Caco-2 (cell line): ENCODE data around the gene GLT1D1. TPM values are rescaled to one million over a fixed set of nuclear protein-coding genes. Genes with fewer than 3 reads are reported as not detected.

Experiments
- BruUV-seq: library from RNA; stranded (reverse); fragments of 400-500 nt; replicated peaks from 2 replicates; lab custom pipeline; 2021; lab: Mats Ljungman, UMichigan
- CTCF ChIA-PET: fragments of 300-600 bp; sonication (Branson Sonifier 250); formaldehyde crosslinking; loops from one replicate; lab custom pipeline; 2022; ENCODE audit warnings: antibody characterized with exemption; lab: Charles Lee
- POLR2A ChIA-PET: fragments of 300-600 bp; sonication (Branson Sonifier 250); formaldehyde crosslinking; loops from one replicate; lab custom pipeline; 2022; ENCODE audit warnings: antibody characterized with exemption; lab: Charles Lee
- DNase-seq, 2 experiments: peaks; one replicate each; pipeline versions ENCODE4 v3.0.0 to v3.0.0-alpha.2; 2020 to 2022
- H3K27me3 ChIP-seq: replicated peaks from 2 replicates; pipeline ENCODE4 v1.6.0; 2011; ENCODE audit warnings: low read length; ENCODE audit not compliant: control insufficient read depth, insufficient read depth
- H3K36me3 ChIP-seq: 2 replicates; pipeline ENCODE4 v1.5.1; 2011; ENCODE audit warnings: low read length; ENCODE audit not compliant: control insufficient read depth, insufficient read depth
- H3K4me1 ChIP-seq: fragments of 250-450 bp; sonication (Bioruptor Pico); 2 replicates; pipeline ENCODE4 v1.5.1; 2020; ENCODE audit warnings: mild to moderate bottlenecking
- H3K4me3 ChIP-seq: 2 replicates; pipeline ENCODE4 v1.5.1; 2011; ENCODE audit warnings: low read depth, mild to moderate bottlenecking, control low read depth, low read length
- H3K9me3 ChIP-seq: fragments of 250-450 bp; sonication (Bioruptor Pico); 2 replicates; pipeline ENCODE4 v1.5.1; 2020; ENCODE audit warnings: mild to moderate bottlenecking, moderate library complexity
- H3K27ac Mint-ChIP-seq: one replicate; pipeline ENCODE4 v1.8.0; 2022; ENCODE audit warnings: mixed read lengths; ENCODE audit not compliant: unreplicated experiment
- H3K27me3 Mint-ChIP-seq: one replicate; pipeline ENCODE4 v1.8.0; 2022; ENCODE audit warnings: mixed read lengths; ENCODE audit not compliant: insufficient read depth, unreplicated experiment
- H3K36me3 Mint-ChIP-seq: one replicate; pipeline ENCODE4 v1.8.0; 2022; ENCODE audit warnings: mild to moderate bottlenecking, mixed read lengths; ENCODE audit not compliant: insufficient read depth, unreplicated experiment
- H3K4me1 Mint-ChIP-seq: one replicate; pipeline ENCODE4 v1.8.0; 2022; ENCODE audit warnings: low read depth, mixed read lengths; ENCODE audit not compliant: unreplicated experiment
- H3K4me3 Mint-ChIP-seq: one replicate; pipeline ENCODE4 v1.8.0; 2022; ENCODE audit warnings: mild to moderate bottlenecking, moderate library complexity, mixed read lengths; ENCODE audit not compliant: unreplicated experiment
- H3K9me3 Mint-ChIP-seq: one replicate; pipeline ENCODE4 v1.8.0; 2022; ENCODE audit warnings: mixed read lengths; ENCODE audit not compliant: unreplicated experiment
- CTCF ChIP-seq, 2 experiments: fragments of 200-600 bp in 1 of 2; IDR thresholded peaks; 1 replicate in 1 of 2; 2 replicates in 1 of 2; pipeline versions ENCODE4 v1.5.1 to v1.8.0; 2011 to 2022; ENCODE audit warnings: antibody characterized with exemption in 1 of 2, control low read depth in 1 of 2, inconsistent platforms in 1 of 2, low read depth in 1 of 2, low read length in 1 of 2, mild to moderate bottlenecking in 1 of 2, moderate library complexity in 1 of 2; ENCODE audit not compliant: insufficient read depth in 1 of 2, severe bottlenecking in 1 of 2, unreplicated experiment in 1 of 2
- intact Hi-C: fragments of 100-400 bp; cut with micrococcal nuclease; formaldehyde crosslinking; loops from one replicate; pipeline ENCODE4 v1.10.0; 2022; ENCODE audit not compliant: unreplicated experiment
- total RNA-seq: library from RNA; stranded (reverse); gene quantifications from 2 replicates; pipeline ENCODE4 v1.2.3, GENCODE V29; 2022

GLT1D1 gene
- total RNA-seq, 1 experiment from 2014 or later, result not detected

- ChIA-PET POLR2A (no interaction called here), CTCF (no interaction called here)
- TF ChIP-seq CTCF (IDR thresholded peaks at IDR 0.05; ENCODE audit: insufficient read depth in 1 of 2, low read depth in 1 of 2, low read length in 1 of 2, severe bottlenecking in 1 of 2, unreplicated experiment in 1 of 2), result no peak
- BruUV-seq, result no TSS peak
- Histone ChIP-seq H3K36me3 (no peaks in the 10 kb centered on the region), H3K27me3 (no peaks in the 10 kb centered on the region), H3K4me1 (no peaks in the 10 kb centered on the region), H3K9me3 (no peaks in the 10 kb centered on the region), H3K4me3 (no peak overlapping the region)
- Mint-ChIP-seq H3K36me3 (no peaks in the 10 kb centered on the region), H3K9me3 (peaks cover 9% of the 10 kb centered on the region), H3K4me1 (no peaks in the 10 kb centered on the region), H3K27ac (no peak overlapping the region), H3K4me3 (no peak overlapping the region), H3K27me3 (peaks cover 2% of the 10 kb centered on the region)
- intact Hi-C loops, result no loop called here
- no peak for DNase-seq
Observed at GRCh38 chr12:129001826-129002225, 148.5 kb downstream of the GLT1D1 start.

DNA sequence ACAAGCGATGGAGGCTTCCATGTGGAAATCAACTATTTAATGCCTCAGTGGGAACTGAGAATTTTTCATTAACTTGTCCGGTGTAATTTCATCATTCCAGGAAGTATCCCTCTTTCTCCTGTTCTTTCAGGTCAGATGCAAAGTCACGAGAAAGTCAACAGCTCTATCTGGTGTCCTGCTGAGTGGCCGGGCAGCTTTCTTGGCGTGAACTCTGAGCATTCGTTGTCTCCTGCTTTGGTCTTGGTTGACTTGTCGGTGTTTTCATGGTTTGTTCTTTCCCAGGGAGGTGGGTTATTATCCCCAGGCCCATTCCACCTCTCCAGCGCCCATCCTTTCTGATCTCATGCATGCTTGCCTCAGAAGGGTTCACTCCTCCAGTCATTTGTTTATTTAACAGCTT is 149.1 kb downstream of the GLT1D1 start:
- Mint-ChIP-seq H3K4me1 (no peaks in the 10 kb centered on the region), H3K36me3 (no peaks in the 10 kb centered on the region), H3K4me3 (no peak overlapping the region), H3K9me3 (peaks cover 9% of the 10 kb centered on the region), H3K27ac (no peak overlapping the region), H3K27me3 (peaks cover 2% of the 10 kb centered on the region)
- Histone ChIP-seq H3K36me3 (no peaks in the 10 kb centered on the region), H3K27me3 (no peaks in the 10 kb centered on the region), H3K4me1 (no peaks in the 10 kb centered on the region), H3K4me3 (no peak overlapping the region), H3K9me3 (no peaks in the 10 kb centered on the region)
- CTCF ChIA-PET, result no interaction called here
- no TSS peak for BruUV-seq
- TF ChIP-seq CTCF (IDR thresholded peaks at IDR 0.05; ENCODE audit: insufficient read depth in 1 of 2, low read depth in 1 of 2, low read length in 1 of 2, severe bottlenecking in 1 of 2, unreplicated experiment in 1 of 2), result no peak
- POLR2A ChIA-PET, result no interaction called here
- intact Hi-C loops, result no loop called here
- DNase-seq, result no peak

GRCh38 chr12:129005416-129005815 is 152.1 kb downstream of the GLT1D1 start:
- peaks cover under 1% of the 10 kb centered on the region for H3K9me3 Mint-ChIP-seq
- Histone ChIP-seq H3K27me3 (no peaks in the 10 kb centered on the region), H3K9me3 (no peaks in the 10 kb centered on the region), H3K4me3 (no peak overlapping the region), H3K36me3 (no peaks in the 10 kb centered on the region), H3K4me1 (no peaks in the 10 kb centered on the region)
- H3K27me3 Mint-ChIP-seq, result no peaks in the 10 kb centered on the region
- BruUV-seq, result no TSS peak
- ChIA-PET POLR2A (no interaction called here), CTCF (interaction anchor here (0.6 kb wide), 1 partner anchor 40 kb away, joined by 3 read pairs; no protein-coding TSS in a partner anchor)
- no peak overlapping the region for H3K27ac Mint-ChIP-seq
- intact Hi-C loops, result no loop called here
- H3K4me1 Mint-ChIP-seq, result no peaks in the 10 kb centered on the region
- DNase-seq, result no peak
- TF ChIP-seq CTCF (IDR thresholded peaks at IDR 0.05; ENCODE audit: insufficient read depth in 1 of 2, low read depth in 1 of 2, low read length in 1 of 2, severe bottlenecking in 1 of 2, unreplicated experiment in 1 of 2), result no peak
- H3K4me3 Mint-ChIP-seq, result no peak overlapping the region
- no peaks in the 10 kb centered on the region for H3K36me3 Mint-ChIP-seq
